SK-N-SH (cell line): ENCODE measurements around the gene TM9SF4.
"Not testable (repeated sequence)": the region's sequence is repeated elsewhere in the genome, so short reads cannot be mapped to it uniquely, and the experiment has no call there.

ENCODE experiments used
- NFIC ChIP-seq: IDR thresholded peaks from 2 replicates; pipeline ENCODE4 v1.4.0; 2012; ENCODE audit warnings: borderline replicate concordance
- TF ChIP-seq, protein P1 (sequence below): fragments of 150-350 bp; IDR thresholded peaks from 2 replicates; pipeline ENCODE4 v1.6.1; 2017; ENCODE audit warnings: antibody characterized with exemption, low read length, low read depth, borderline replicate concordance

- TF ChIP-seq NFIC, result not testable (repeated sequence)
- TF ChIP-seq, protein P1, sequence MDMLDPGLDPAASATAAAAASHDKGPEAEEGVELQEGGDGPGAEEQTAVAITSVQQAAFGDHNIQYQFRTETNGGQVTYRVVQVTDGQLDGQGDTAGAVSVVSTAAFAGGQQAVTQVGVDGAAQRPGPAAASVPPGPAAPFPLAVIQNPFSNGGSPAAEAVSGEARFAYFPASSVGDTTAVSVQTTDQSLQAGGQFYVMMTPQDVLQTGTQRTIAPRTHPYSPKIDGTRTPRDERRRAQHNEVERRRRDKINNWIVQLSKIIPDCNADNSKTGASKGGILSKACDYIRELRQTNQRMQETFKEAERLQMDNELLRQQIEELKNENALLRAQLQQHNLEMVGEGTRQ, result not testable (repeated sequence)
Observed at GRCh38 chr20:32193336-32193735, 83.8 kb downstream of the TM9SF4 start.
